NCI-H146 (cell line): Measurements from ENCODE around the gene GPR179.

Source experiments
- DNase-seq: peaks from one replicate; lab custom pipeline; 2025; lab: John Stamatoyannopoulos, UW

GPR179 gene

GRCh38 chr17:38345743-38346142 lies 2.0 kb upstream of the GPR179 start:
- no peak for DNase-seq

GRCh38 chr17:38344420-38344745 lies 627 bp upstream of the GPR179 start:
- DNase-seq = no peak

- no peak for DNase-seq
These were observed 709 bp downstream of the GPR179 start for GRCh38 chr17:38342886-38343607.

- DNase-seq = peak; percentile 94
These were observed 2.6 kb downstream of the GPR179 start for GRCh38 chr17:38341035-38341721.

- no peak for DNase-seq
These were observed 3.9 kb downstream of the GPR179 start for GRCh38 chr17:38339891-38340290.

- no peak for DNase-seq
These were observed 5.2 kb downstream of the GPR179 start for GRCh38 chr17:38338535-38338934.

GRCh38 chr17:38338053-38338452 lies 5.7 kb downstream of the GPR179 start:
- no peak for DNase-seq

- DNase-seq = no peak
These were observed 6.9 kb downstream of the GPR179 start for GRCh38 chr17:38336838-38337237.

- no peak for DNase-seq
These were observed 9.0 kb downstream of the GPR179 start for GRCh38 chr17:38334480-38335364.

- DNase-seq = peak; percentile 27
These were observed 10.0 kb downstream of the GPR179 start for GRCh38 chr17:38333635-38334295.

GRCh38 chr17:38332735-38333134 lies 11.0 kb downstream of the GPR179 start:
- DNase-seq = no peak

GRCh38 chr17:38330941-38331411 lies 12.8 kb downstream of the GPR179 start:
- DNase-seq = no peak

- DNase-seq = no peak
These were observed 13.7 kb downstream of the GPR179 start for GRCh38 chr17:38329808-38330730.

- DNase-seq = no peak
These were observed 14.5 kb downstream of the GPR179 start for GRCh38 chr17:38329284-38329683.

GRCh38 chr17:38328620-38329019 lies 15.1 kb downstream of the GPR179 start:
- DNase-seq = peak; percentile 66

- no peak for DNase-seq
These were observed 15.8 kb downstream of the GPR179 start for GRCh38 chr17:38327936-38328335.

- DNase-seq = no peak
These were observed 16.6 kb downstream of the GPR179 start for GRCh38 chr17:38326996-38327792.

GRCh38 chr17:38325221-38325851 lies 18.4 kb downstream of the GPR179 start:
- no peak for DNase-seq

GRCh38 chr17:38324772-38325171 lies 19.0 kb downstream of the GPR179 start:
- DNase-seq = no peak
